Measurements from ENCODE around the gene EHMT1.

Gene EHMT1

GRCh38 chr9:137674307-137674975, 55.6 kb downstream of the EHMT1 start:
- no peak for DNase-seq

GRCh38 chr9:137674976-137675320, 56.1 kb downstream of the EHMT1 start:
- DNase-seq: no peak

GRCh38 chr9:137676998-137677397, 58.2 kb downstream of the EHMT1 start:
- no peak for DNase-seq

GRCh38 chr9:137678202-137678601, 59.4 kb downstream of the EHMT1 start:
- DNase-seq: no peak

- DNase-seq: no peak
These were observed 60.4 kb downstream of the EHMT1 start for GRCh38 chr9:137679249-137679648.

GRCh38 chr9:137679695-137680305, 61.0 kb downstream of the EHMT1 start:
- DNase-seq: no peak

GRCh38 chr9:137680444-137681358, 61.9 kb downstream of the EHMT1 start:
- DNase-seq: no peak

GRCh38 chr9:137682428-137683105, 63.8 kb downstream of the EHMT1 start:
- DNase-seq: peak; percentile 81

- DNase-seq: no peak
These were observed 64.6 kb downstream of the EHMT1 start for GRCh38 chr9:137683262-137683864.

GRCh38 chr9:137685035-137685740, 66.4 kb downstream of the EHMT1 start:
- peak; percentile 42 for DNase-seq

- DNase-seq: no peak
These were observed 67.1 kb downstream of the EHMT1 start for GRCh38 chr9:137685741-137686420.

- no peak for DNase-seq
These were observed 69.5 kb downstream of the EHMT1 start for GRCh38 chr9:137688261-137688660.

- DNase-seq: no peak
These were observed 69.9 kb downstream of the EHMT1 start for GRCh38 chr9:137688725-137689124.

- DNase-seq: no peak
These were observed 71.1 kb downstream of the EHMT1 start for GRCh38 chr9:137689745-137690529.

GRCh38 chr9:137690930-137691645, 72.3 kb downstream of the EHMT1 start:
- DNase-seq: no peak

- peak; percentile 94 for DNase-seq
These were observed 73.0 kb downstream of the EHMT1 start for GRCh38 chr9:137691646-137692351.

- DNase-seq: no peak
These were observed 75.6 kb downstream of the EHMT1 start for GRCh38 chr9:137694236-137694959.

All from DMS79 (cell line).